SK-N-SH (cell line): ENCODE measurements around the gene FAIM2. TPM values are rescaled to one million over a fixed set of nuclear protein-coding genes. Genes with fewer than 3 reads are reported as not detected.

Source experiments
- CTCF ChIA-PET: fragments of 300-600, 350-600 bp; formaldehyde crosslinking; extraction: SDS; loops from one replicate; lab custom pipeline; 2021; lab: Yijun Ruan, JAX
- POLR2A ChIA-PET: fragments of 350-600 bp; sonication (Branson Sonifier 250); formaldehyde crosslinking; extraction: SDS; loops from one replicate; lab custom pipeline; 2020; ENCODE audit warnings: antibody characterized with exemption, inconsistent platforms; lab: Yijun Ruan, JAX
- DNase-seq: peaks from one replicate; pipeline ENCODE4 v3.0.0; 2012
- H2AFZ ChIP-seq: fragments of 200-600 bp; sonication (generic); 2 replicates; pipeline ENCODE4 v1.8.1; 2016; ENCODE audit warnings: antibody characterized with exemption, mild to moderate bottlenecking, low read depth
- H3F3A ChIP-seq: fragments of 200-600 bp; sonication (generic); replicated peaks from 2 replicates; pipeline ENCODE3; 2016; ENCODE audit warnings: antibody characterized with exemption, mild to moderate bottlenecking; ENCODE audit not compliant: insufficient read depth
- H3K27ac ChIP-seq, 2 experiments: fragments of 200-500 bp in 1 of 2; fragments of 200-600 bp in 1 of 2; sonication (Bioruptor generic) in 1 of 2; sonication (generic), shearing (Covaris generic) in 1 of 2; 2 replicates each; pipeline versions ENCODE4 v1.5.1 to v1.6.1; 2014 to 2016; ENCODE audit warnings: low read depth in 2 of 2, inconsistent platforms in 1 of 2, low read length in 1 of 2, mild to moderate bottlenecking in 1 of 2, mixed read lengths in 1 of 2
- H3K27me3 ChIP-seq: fragments of 200-600 bp; sonication (generic), shearing (Covaris generic); 2 replicates; pipeline ENCODE4 v1.6.1; 2016; ENCODE audit warnings: mixed run types; ENCODE audit not compliant: insufficient read depth
- H3K36me3 ChIP-seq, 2 experiments: fragments of 200-500 bp in 1 of 2; fragments of 200-600 bp in 1 of 2; sonication (Bioruptor generic) in 1 of 2; sonication (generic) in 1 of 2; replicated peaks in 1 of 2; 2 replicates each; pipeline versions ENCODE3 to v1.5.1; 2014 to 2016; ENCODE audit warnings: low read length in 1 of 2, mild to moderate bottlenecking in 1 of 2; ENCODE audit not compliant: insufficient read depth in 2 of 2, control insufficient read depth in 1 of 2
- H3K4me1 ChIP-seq, 2 experiments: fragments of 200-500 bp in 1 of 2; fragments of 200-600 bp in 1 of 2; sonication (Bioruptor generic) in 1 of 2; sonication (generic), shearing (Covaris generic) in 1 of 2; 2 replicates each; pipeline versions ENCODE4 v1.5.1 to v1.6.1; 2014 to 2016; ENCODE audit warnings: low read depth in 1 of 2, low read length in 1 of 2, mixed run types in 1 of 2; ENCODE audit not compliant: insufficient read depth in 2 of 2, control insufficient read depth in 1 of 2
- H3K4me2 ChIP-seq: fragments of 200-600 bp; sonication (generic), shearing (Covaris generic); 2 replicates; pipeline ENCODE4 v1.6.1; 2017; ENCODE audit warnings: mixed run types
- H3K4me3 ChIP-seq, 2 experiments: fragments of 200-500 bp in 1 of 2; fragments of 200-600 bp in 1 of 2; sonication (Bioruptor generic) in 1 of 2; sonication (generic), shearing (Covaris generic) in 1 of 2; 2 replicates each; pipeline versions ENCODE4 v1.5.1 to v1.8.1; 2014 to 2016; ENCODE audit warnings: low read depth in 2 of 2, inconsistent platforms in 1 of 2, low read length in 1 of 2, mild to moderate bottlenecking in 1 of 2, mixed read lengths in 1 of 2, moderate library complexity in 1 of 2
- H3K79me2 ChIP-seq: fragments of 200-600 bp; sonication (generic); 2 replicates; pipeline ENCODE4 v1.8.1; 2017; ENCODE audit warnings: mild to moderate bottlenecking; ENCODE audit not compliant: insufficient read depth
- H3K9ac ChIP-seq: fragments of 200-600 bp; sonication (generic); 2 replicates; pipeline ENCODE4 v1.6.1; 2017; ENCODE audit warnings: mixed run types
- H3K9me2 ChIP-seq: fragments of 200-600 bp; sonication (generic); 2 replicates; pipeline ENCODE4 v1.6.1; 2017; ENCODE audit warnings: mixed run types
- H3K9me3 ChIP-seq: fragments of 200-600 bp; sonication (generic); 2 replicates; pipeline ENCODE4 v1.6.1; 2017; ENCODE audit warnings: mixed run types, mild to moderate bottlenecking, moderate library complexity
- H4K20me1 ChIP-seq: fragments of 200-600 bp; sonication (generic); 2 replicates; pipeline ENCODE4 v1.6.1; 2017; ENCODE audit warnings: mild to moderate bottlenecking, mixed run types; ENCODE audit not compliant: insufficient read depth
- ELF1 ChIP-seq: IDR thresholded peaks from 2 replicates; pipeline ENCODE4 v1.4.0; 2012
- EZH2phosphoT487 ChIP-seq: fragments of 200-600 bp; sonication (generic); IDR thresholded peaks from 2 replicates; pipeline ENCODE4 v1.6.1; 2017; ENCODE audit warnings: low read depth, mixed run types, mild to moderate bottlenecking, antibody characterized with exemption, moderate library complexity, borderline replicate concordance
- FOXJ3 ChIP-seq: sonication (generic); formaldehyde crosslinking; IDR thresholded peaks from 2 replicates; pipeline ENCODE4 v1.5.1; 2020; ENCODE audit warnings: mild to moderate bottlenecking, missing genetic modification reagents
- GABPA ChIP-seq: IDR thresholded peaks from 2 replicates; pipeline ENCODE4 v1.4.0; 2012; ENCODE audit warnings: low read depth, mild to moderate bottlenecking
- MXI1 ChIP-seq: IDR thresholded peaks from 2 replicates; pipeline ENCODE4 v1.6.1; 2012; ENCODE audit warnings: mild to moderate bottlenecking, low read depth, low read length, improper control_type of control experiment
- NRF1 ChIP-seq: IDR thresholded peaks from 2 replicates; pipeline ENCODE4 v1.6.1; 2012; ENCODE audit warnings: low read depth, mild to moderate bottlenecking, low read length
- RFX5 ChIP-seq: IDR thresholded peaks from 2 replicates; pipeline ENCODE4 v1.6.1; 2012; ENCODE audit warnings: mild to moderate bottlenecking, improper control_type of control experiment, low read length
- RXRA ChIP-seq: IDR thresholded peaks from 2 replicates; pipeline ENCODE4 v1.4.0; 2012; ENCODE audit warnings: low read depth, mild to moderate bottlenecking, borderline replicate concordance
- SIN3A ChIP-seq: IDR thresholded peaks from 2 replicates; pipeline ENCODE4 v1.6.1; 2012; ENCODE audit warnings: low read depth, mild to moderate bottlenecking, low read length, moderate library complexity, borderline replicate concordance
- SMC3 ChIP-seq: IDR thresholded peaks from 2 replicates; pipeline ENCODE4 v1.6.1; 2012; ENCODE audit warnings: low read depth, low read length, improper control_type of control experiment
- TAF1 ChIP-seq: IDR thresholded peaks from 2 replicates; pipeline ENCODE4 v1.6.1; 2012; ENCODE audit warnings: low read depth, mild to moderate bottlenecking, low read length, moderate library complexity, borderline replicate concordance
- TCF12 ChIP-seq: IDR thresholded peaks from 2 replicates; pipeline ENCODE4 v1.4.0; 2012
- TEAD4 ChIP-seq: IDR thresholded peaks from 2 replicates; pipeline ENCODE4 v1.4.0; 2012; ENCODE audit warnings: mild to moderate bottlenecking, borderline replicate concordance; ENCODE audit not compliant: insufficient read depth
- WGBS: methylation state at CpG from one replicate; pipeline ENCODE4 v1.1.6; 2017; ENCODE audit warnings: low lambda C conversion rate; 5-methylcytosine and 5-hydroxymethylcytosine counted together
- polyA plus RNA-seq, 3 experiments: library from polyadenylated mRNA; depleted of rRNA; stranded (reverse); fragments of >200 nt; gene quantifications; 2 replicates each; pipeline ENCODE4 v1.2.3, GENCODE V29; 2012
- TF ChIP-seq, protein P1 (sequence below): IDR thresholded peaks from 2 replicates; pipeline ENCODE4 v1.4.0; 2012; ENCODE audit warnings: low read depth, borderline replicate concordance
- TF ChIP-seq, protein P2 (sequence below): fragments of 150-350 bp; IDR thresholded peaks from 2 replicates; pipeline ENCODE4 v1.6.1; 2016; ENCODE audit warnings: mild to moderate bottlenecking, low read depth, low read length
- TF ChIP-seq, protein P3 (sequence below): IDR thresholded peaks from 2 replicates; pipeline ENCODE4 v1.4.0; 2012; ENCODE audit warnings: low read depth, borderline replicate concordance

Gene FAIM2
- polyA plus RNA-seq, 1 of the 3 experiments (the other 2 are of a cell fraction): 11.3 TPM

DNA sequence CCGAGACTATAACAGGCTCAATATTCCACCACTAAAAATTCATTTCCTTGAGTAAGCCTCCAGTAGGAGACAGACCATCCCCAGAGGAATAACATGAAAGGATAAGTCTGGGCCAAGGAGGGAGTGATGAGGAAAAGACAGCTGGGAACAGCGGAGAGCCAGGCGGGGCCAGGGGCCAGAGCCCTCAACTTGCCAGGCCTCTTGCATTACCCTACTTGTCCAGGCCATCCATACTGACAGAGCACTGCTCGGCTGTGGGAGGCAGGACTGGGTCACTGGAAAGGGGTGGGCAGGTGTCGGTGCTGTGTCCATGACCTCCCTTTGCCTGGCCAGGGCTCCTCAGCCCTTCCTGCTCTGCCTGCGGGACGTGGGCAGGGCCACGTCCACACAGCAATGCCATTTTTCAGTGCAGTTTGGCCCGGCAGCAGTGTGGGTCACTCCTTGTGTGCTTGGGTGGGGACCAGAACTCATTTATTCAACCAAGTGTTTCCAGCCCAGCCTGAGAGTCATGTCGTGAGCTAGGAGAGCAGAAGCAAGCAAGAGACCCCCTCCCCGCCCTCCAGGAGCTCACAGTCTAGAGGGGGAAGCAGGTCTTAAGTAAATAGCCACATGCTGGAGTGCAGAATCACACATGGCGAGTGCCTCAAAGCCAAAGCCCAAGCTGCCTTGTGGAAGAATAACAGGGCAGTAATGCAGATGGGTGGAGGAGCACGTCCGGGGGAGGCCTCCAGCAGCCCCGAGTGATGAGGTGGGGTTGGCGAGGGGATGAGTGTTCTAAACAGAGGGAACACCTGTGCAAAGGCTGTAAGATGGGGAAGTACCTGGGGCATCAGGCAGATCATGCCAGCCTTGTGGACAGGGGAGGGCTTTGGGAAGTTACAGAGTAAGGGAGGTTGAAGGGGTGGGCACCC is 8.9 kb upstream of the FAIM2 start:
- no peak overlapping the region for H3K4me3 ChIP-seq
- H3K9me3 ChIP-seq: no peaks in the 10 kb centered on the region
- TF ChIP-seq, protein P1, sequence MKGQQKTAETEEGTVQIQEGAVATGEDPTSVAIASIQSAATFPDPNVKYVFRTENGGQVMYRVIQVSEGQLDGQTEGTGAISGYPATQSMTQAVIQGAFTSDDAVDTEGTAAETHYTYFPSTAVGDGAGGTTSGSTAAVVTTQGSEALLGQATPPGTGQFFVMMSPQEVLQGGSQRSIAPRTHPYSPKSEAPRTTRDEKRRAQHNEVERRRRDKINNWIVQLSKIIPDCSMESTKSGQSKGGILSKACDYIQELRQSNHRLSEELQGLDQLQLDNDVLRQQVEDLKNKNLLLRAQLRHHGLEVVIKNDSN: no peak
- TF ChIP-seq SIN3A: no peak
- no peak for TF ChIP-seq TEAD4
- no peak for TF ChIP-seq RXRA
- no peak for TF ChIP-seq FOXJ3
- TF ChIP-seq, protein P2, sequence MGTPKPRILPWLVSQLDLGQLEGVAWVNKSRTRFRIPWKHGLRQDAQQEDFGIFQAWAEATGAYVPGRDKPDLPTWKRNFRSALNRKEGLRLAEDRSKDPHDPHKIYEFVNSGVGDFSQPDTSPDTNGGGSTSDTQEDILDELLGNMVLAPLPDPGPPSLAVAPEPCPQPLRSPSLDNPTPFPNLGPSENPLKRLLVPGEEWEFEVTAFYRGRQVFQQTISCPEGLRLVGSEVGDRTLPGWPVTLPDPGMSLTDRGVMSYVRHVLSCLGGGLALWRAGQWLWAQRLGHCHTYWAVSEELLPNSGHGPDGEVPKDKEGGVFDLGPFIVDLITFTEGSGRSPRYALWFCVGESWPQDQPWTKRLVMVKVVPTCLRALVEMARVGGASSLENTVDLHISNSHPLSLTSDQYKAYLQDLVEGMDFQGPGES: no peak
- TF ChIP-seq, protein P3, sequence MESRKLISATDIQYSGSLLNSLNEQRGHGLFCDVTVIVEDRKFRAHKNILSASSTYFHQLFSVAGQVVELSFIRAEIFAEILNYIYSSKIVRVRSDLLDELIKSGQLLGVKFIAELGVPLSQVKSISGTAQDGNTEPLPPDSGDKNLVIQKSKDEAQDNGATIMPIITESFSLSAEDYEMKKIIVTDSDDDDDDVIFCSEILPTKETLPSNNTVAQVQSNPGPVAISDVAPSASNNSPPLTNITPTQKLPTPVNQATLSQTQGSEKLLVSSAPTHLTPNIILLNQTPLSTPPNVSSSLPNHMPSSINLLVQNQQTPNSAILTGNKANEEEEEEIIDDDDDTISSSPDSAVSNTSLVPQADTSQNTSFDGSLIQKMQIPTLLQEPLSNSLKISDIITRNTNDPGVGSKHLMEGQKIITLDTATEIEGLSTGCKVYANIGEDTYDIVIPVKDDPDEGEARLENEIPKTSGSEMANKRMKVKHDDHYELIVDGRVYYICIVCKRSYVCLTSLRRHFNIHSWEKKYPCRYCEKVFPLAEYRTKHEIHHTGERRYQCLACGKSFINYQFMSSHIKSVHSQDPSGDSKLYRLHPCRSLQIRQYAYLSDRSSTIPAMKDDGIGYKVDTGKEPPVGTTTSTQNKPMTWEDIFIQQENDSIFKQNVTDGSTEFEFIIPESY: no peak
- no peak for TF ChIP-seq SMC3
- no peak for TF ChIP-seq RFX5
- TF ChIP-seq NRF1: no peak
- no peak for TF ChIP-seq TAF1
- peaks cover 0 to 7% of the 10 kb centered on the region in 2 experiments; a peak in 1 of 4 replicates for H3K4me1 ChIP-seq
- no peak for DNase-seq
- H3K27me3 ChIP-seq: no peaks in the 10 kb centered on the region
- no peaks in the 10 kb centered on the region for H3K79me2 ChIP-seq
- H2AFZ ChIP-seq: no peak overlapping the region
- no peaks in the 10 kb centered on the region for H4K20me1 ChIP-seq
- H3K9ac ChIP-seq: no peak overlapping the region
- no peaks in the 10 kb centered on the region for H3K36me3 ChIP-seq
- no peaks in the 10 kb centered on the region for H3K9me2 ChIP-seq
- 86% methylated on average over 11 of the region's 16 CpGs for WGBS
- ChIA-PET CTCF (interaction anchor here (0.6 to 1.8 kb wide), 6 partner anchors 33 to 602 kb away, joined by 3 to 7 read pairs (median 3); no protein-coding TSS in a partner anchor), POLR2A (no interaction called here)
- H3K4me2 ChIP-seq: no peak overlapping the region
- no peak overlapping the region for H3K27ac ChIP-seq
- H3F3A ChIP-seq: no peaks in the 10 kb centered on the region

DNA sequence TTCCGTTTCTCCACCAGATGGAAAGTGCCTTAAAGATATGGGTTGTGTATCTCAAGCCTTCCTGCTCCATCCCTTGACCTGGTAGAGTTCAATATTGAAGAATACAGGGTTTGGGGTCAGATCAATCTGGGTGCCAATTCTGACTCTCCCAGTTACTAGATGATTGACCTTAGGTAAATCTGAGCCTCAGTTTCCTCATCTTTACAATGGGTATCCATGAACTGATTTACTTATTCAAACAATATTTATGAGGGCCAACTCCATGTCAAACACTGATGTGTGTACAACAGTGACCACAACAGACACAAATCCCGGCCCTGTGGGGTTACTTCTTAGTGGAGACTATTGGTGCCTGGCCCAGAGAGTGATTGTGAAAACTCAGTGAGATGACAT is 7.5 kb upstream of the FAIM2 start:
- TF ChIP-seq NRF1 (no peak), EZH2phosphoT487 (no peak), SMC3 (no peak), SIN3A (no peak), ELF1 (no peak), MXI1 (no peak), RXRA (no peak), TCF12 (no peak), FOXJ3 (no peak), GABPA (no peak)
- TF ChIP-seq, protein P2: no peak
- TF ChIP-seq, protein P3: no peak
- Histone ChIP-seq H3K9ac (no peak overlapping the region), H3F3A (no peaks in the 10 kb centered on the region), H3K36me3 (no peaks in the 10 kb centered on the region), H3K4me2 (no peak overlapping the region), H3K79me2 (no peaks in the 10 kb centered on the region), H3K4me1 (peaks cover 0 to 7% of the 10 kb centered on the region in 2 experiments; a peak in 1 of 4 replicates), H3K27me3 (no peaks in the 10 kb centered on the region), H3K9me3 (no peaks in the 10 kb centered on the region), H3K9me2 (no peaks in the 10 kb centered on the region), H3K4me3 (no peak overlapping the region), H3K27ac (no peak overlapping the region), H4K20me1 (no peaks in the 10 kb centered on the region), H2AFZ (no peak overlapping the region)
- ChIA-PET POLR2A (no interaction called here), CTCF (interaction anchor here (0.9 kb wide), 1 partner anchor 44 kb away, joined by 3 read pairs; no protein-coding TSS in a partner anchor)
- 92% methylated on average over 2 of the region's 2 CpGs for WGBS
- DNase-seq: no peak
